ENCODE measurements around the gene ZNF469.

The ZNF469 gene

GRCh38 chr16:88376835-88377726 is 5.7 kb upstream of the ZNF469 start:
- DNase-seq (ENCODE audit: low read depth, low spot score) = no peak

- DNase-seq (ENCODE audit: low read depth, low spot score) = no peak
Observed at GRCh38 chr16:88377961-88378360, 4.8 kb upstream of the ZNF469 start.

GRCh38 chr16:88378401-88378800 is 4.4 kb upstream of the ZNF469 start:
- no peak for DNase-seq (ENCODE audit: low read depth, low spot score)

- no peak for DNase-seq (ENCODE audit: low read depth, low spot score)
Observed at GRCh38 chr16:88378836-88379693, 3.7 kb upstream of the ZNF469 start.

- no peak for DNase-seq (ENCODE audit: low read depth, low spot score)
Observed at GRCh38 chr16:88379694-88380040, 3.1 kb upstream of the ZNF469 start.

- no peak for DNase-seq (ENCODE audit: low read depth, low spot score)
Observed at GRCh38 chr16:88380099-88380498, 2.7 kb upstream of the ZNF469 start.

- DNase-seq (ENCODE audit: low read depth, low spot score) = no peak
Observed at GRCh38 chr16:88380619-88381018, 2.1 kb upstream of the ZNF469 start.

- DNase-seq (ENCODE audit: low read depth, low spot score) = no peak
Observed at GRCh38 chr16:88381820-88382451, 823 bp upstream of the ZNF469 start.

GRCh38 chr16:88383401-88384221 is 852 bp downstream of the ZNF469 start:
- no peak for DNase-seq (ENCODE audit: low read depth, low spot score)

- DNase-seq (ENCODE audit: low read depth, low spot score) = no peak
Observed at GRCh38 chr16:88384222-88385111, 1.7 kb downstream of the ZNF469 start.

GRCh38 chr16:88385112-88385594 is 2.4 kb downstream of the ZNF469 start:
- no peak for DNase-seq (ENCODE audit: low read depth, low spot score)

GRCh38 chr16:88385831-88386815 is 3.4 kb downstream of the ZNF469 start:
- no peak for DNase-seq (ENCODE audit: low read depth, low spot score)

- DNase-seq (ENCODE audit: low read depth, low spot score) = no peak
Observed at GRCh38 chr16:88387180-88387765, 4.5 kb downstream of the ZNF469 start.

- no peak for DNase-seq (ENCODE audit: low read depth, low spot score)
Observed at GRCh38 chr16:88387941-88388627, 5.3 kb downstream of the ZNF469 start.

- DNase-seq (ENCODE audit: low read depth, low spot score) = no peak
Observed at GRCh38 chr16:88389191-88389590, 6.4 kb downstream of the ZNF469 start.

GRCh38 chr16:88389621-88390160 is 6.9 kb downstream of the ZNF469 start:
- no peak for DNase-seq (ENCODE audit: low read depth, low spot score)

- no peak for DNase-seq (ENCODE audit: low read depth, low spot score)
Observed at GRCh38 chr16:88390265-88390664, 7.5 kb downstream of the ZNF469 start.

- no peak for DNase-seq (ENCODE audit: low read depth, low spot score)
Observed at GRCh38 chr16:88390735-88391134, 8.0 kb downstream of the ZNF469 start.
